G401 (cell line): Measurements from ENCODE around the gene DENND1B. TPM values are rescaled to one million over a fixed set of nuclear protein-coding genes. Genes with fewer than 3 reads are reported as not detected.
A peak's percentile ranks its signal among the peaks of the same experiment; 100 is the strongest.

Experiments used
- DNase-seq: peaks from one replicate; pipeline ENCODE4 v3.0.0-alpha.2; 2015; ENCODE audit warnings: low spot score
- in situ Hi-C: cut with HindIII; loops from 2 replicates; pipeline ENCODE4 v1.10.0; 2016; ENCODE audit warnings: low sequenced_read_pairs, mixed read lengths
- total RNA-seq: library from RNA; depleted of rRNA; stranded (reverse); fragments of >200 nt; shearing (Covaris generic); gene quantifications from 2 replicates; pipeline ENCODE4 v1.2.3, GENCODE V29; 2014

DENND1B gene
- total RNA-seq, 1 experiment from 2014 or later, result not detected

DNA sequence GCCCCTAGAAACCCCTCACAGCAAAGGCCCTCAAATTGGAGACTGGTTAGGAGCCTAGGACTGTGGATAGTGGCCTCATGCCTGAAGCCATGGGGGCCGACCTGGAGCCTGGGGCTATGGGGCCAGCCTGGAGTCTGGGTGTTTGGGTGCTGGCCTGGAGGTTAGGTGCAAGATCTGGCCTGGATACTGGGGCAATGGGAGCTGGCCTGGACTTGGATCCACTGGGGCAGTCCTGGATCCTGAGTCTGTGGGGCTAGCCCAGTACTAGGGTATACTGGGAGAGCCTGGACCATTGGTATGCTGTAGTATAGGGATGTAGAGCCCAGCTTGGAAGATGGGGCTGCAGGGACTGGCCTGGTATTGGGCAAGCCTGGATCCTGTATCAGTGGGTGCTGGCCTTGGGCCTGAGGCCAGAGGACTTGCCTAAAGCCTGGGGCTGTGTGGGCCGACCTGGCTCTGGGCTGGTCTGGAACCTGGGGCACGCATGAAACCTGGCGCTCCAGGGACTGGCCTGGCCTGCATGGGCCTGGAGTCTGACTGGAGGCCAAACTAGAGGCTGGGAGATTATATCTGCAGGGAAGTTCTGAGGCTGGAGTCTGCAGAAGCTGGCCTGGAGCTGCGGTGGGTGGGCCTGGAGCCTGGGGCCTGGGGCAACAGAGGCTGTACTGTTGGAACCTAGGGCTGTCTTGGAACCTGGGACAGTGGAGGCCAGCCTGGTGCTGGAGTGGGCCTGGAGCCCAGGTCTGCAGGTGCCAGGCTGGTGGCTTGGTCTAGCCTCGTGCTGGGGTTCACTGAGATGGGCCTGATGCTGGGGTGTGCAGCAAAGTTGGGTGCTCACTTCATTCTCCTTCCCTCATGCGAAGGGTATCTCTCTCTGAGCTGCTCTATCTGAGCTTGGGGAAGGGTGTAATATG, 12.6 kb upstream of the DENND1B start:
- in situ Hi-C loops, result no loop called here
- no peak for DNase-seq

- DNase-seq, result no peak
- in situ Hi-C loops, result no loop called here
Measured at GRCh38 chr1:197787056-197787455, 11.8 kb upstream of the DENND1B start.

- DNase-seq, result no peak
- in situ Hi-C loops, result no loop called here
Measured at GRCh38 chr1:197786280-197786679, 11.0 kb upstream of the DENND1B start.

- no peak for DNase-seq
- in situ Hi-C loops, result no loop called here
Measured at GRCh38 chr1:197783510-197783948, 8.2 kb upstream of the DENND1B start.

DNA sequence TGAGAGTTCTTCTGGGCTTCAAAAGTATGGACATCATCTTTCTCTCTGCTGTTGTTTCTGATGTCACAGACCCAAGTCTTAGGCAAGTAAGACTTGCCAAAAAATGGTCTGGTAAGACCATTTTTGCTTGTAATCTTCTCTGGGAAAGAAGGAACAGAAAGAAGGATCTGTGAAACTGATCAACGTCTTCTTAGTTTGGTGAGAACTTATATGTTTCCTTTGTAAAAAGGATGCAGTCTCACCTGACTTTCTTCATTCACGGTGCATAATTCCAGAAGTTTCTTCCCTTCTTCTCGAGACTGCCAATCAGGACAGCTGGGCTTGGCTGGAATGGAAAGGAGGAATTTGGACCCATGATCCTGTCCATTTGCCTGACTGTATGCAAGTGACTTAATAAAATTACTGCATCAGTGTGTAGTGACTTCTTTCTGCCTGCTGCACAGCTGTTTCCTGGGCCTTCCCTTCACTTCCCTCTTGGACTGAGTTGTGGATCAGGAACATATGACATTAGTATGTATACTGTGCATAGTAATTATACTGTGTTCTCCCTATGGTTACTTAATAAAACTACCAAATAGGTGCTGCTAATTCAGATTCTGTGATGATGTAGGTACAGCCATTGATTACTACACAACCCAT, 7.6 kb upstream of the DENND1B start:
- DNase-seq, result no peak
- in situ Hi-C loops, result no loop called here

DNA sequence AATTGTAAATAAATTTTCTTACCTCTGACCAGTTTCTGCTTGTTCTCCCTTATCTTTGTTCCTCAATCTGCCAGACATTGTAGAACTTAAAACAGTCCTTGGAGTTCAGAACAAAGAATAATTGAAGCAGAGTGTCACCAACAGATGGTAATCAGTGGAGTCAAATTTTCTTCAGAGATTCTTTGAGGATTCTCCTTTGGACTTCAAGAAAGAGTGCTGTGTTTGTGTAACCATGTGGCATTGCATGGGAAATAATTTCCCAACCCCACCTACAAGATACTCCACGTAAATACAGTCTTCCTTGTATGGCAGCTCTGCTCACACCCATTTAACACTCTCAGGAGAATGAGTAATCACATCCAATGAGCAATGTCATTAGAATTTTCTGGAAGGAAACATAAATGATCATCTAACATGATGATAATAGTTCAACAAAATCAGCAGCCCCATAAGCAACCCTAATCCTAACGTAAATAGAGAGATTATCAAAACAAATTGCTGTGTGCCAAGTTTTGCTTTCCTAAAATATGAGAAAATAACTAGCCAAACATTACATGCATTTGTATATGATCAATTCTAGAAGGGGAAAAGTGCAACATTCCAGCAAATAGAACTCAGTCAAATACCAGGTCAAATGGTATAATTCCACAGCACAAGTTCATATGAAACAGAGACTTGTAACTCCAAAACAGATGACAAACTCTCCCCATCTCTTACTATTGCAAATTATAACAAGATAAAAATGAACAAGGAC, 6.9 kb upstream of the DENND1B start:
- in situ Hi-C loops, result no loop called here
- DNase-seq, result no peak

DNA sequence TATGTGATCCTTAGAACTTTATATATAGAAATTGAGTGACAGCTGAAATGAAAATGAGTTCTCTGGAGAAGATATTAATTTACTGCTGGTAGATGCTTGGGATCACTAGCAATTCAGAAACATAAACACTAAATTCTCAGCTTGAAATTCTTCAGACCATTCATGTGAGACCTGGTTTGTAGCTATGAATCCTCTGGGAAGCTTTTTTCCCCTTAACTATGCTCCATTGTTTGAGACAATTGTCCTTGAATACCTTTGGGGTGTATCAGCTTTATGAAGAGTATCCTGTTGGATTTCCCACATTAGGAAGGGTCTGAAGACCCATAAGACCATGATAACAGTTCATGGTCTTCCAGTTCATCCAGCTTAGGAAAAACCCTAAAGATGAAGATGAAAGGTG, 4.6 kb upstream of the DENND1B start:
- DNase-seq, result no peak
- in situ Hi-C loops, result no loop called here

GRCh38 chr1:197778366-197778945, 3.2 kb upstream of the DENND1B start:
- in situ Hi-C loops, result no loop called here
- DNase-seq, result no peak

DNA sequence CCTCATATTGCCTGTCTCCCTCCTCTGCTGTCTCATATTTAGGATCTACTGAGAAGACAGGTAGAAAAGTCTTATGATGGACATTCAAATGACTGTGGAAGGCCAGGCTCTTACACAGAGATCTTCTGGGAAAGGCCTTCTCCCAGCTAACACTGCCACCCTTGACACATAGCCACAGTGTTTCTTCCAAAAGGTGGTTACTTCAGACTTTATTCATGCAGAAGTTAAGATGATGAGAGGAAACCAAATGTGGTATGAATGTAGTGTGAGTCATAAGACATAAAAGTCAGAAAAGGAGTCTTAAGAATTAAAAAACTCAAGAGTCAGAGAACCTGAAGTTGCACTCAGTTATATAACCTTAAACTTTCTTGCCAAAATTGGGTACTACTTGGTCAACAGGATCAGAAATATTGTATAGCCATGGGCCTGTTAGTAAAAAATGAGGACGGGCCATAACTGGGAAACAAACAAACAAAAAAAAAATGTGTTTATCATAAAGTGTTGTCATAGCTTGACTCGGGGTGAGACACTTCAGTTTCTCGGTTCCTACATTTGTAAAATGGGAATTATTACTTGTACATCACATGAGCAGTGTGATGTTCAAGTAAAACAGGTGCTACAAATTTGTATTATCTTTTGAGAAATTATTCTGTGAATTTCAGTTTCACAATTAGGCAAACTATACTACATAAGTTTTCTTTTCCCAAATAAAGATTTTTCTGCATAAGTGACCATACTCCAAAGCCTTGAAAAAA, 1.2 kb upstream of the DENND1B start:
- in situ Hi-C loops, result no loop called here

GRCh38 chr1:197774466-197775281, 606 bp downstream of the DENND1B start:
- in situ Hi-C loops, result no loop called here
- peak; percentile 23 for DNase-seq

More for the DNA sequence above, 1.2 kb upstream of the DENND1B start:
- DNase-seq, result no peak

GRCh38 chr1:197773856-197774255, 1.4 kb downstream of the DENND1B start:
- no peak for DNase-seq
- in situ Hi-C loops, result no loop called here

DNA sequence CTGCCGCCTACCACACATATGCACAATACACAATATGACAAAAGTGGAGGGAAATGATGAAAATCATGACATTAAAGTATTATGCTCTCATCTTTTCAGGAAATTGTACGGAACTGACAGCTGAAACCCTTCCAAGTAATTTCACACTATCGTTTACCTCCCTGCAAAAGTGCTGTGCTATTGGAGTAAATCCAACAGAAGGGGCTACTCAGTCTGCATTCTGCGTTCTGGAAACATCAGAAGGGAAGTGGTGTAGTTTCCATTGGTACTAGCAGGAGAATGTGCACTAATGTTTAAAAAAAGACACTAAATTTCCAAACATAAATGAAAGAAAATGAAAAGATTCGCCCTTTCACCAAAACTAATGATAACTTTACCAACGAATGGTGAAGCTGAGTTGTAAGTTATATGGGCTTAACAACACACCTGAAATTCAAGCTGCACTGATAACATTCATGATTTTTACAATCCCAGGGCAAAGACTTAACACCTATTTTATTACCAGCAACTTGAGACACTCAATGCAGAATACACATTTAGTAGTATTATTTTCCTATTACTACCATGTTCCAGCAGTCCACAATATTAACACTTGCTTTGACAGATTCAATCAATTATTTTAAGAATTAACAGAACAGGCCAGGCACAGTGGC, 3.2 kb downstream of the DENND1B start:
- no peak for DNase-seq

DNA sequence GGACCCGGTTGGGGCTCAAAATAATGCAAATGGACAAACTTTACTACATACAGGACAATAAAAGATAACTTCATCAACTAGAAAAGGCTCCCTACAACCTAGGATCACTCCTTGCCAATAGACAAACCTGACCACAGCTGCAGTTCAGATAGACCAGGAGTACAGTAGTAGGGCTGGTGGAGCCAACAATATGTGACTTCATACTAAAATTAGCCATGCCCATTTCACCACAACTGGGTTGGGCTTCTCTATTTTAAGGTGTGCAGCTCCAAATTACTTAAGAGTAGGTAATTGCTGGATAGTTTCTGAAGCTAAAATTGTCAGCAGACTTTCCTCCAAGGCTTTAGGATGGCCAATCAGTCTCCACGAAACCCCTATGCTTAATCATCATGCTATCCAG, 3.9 kb downstream of the DENND1B start:
- DNase-seq, result no peak
- in situ Hi-C loops, result no loop called here

More for the DNA sequence above, 3.2 kb downstream of the DENND1B start:
- in situ Hi-C loops, result no loop called here

GRCh38 chr1:197770243-197770642, 5.0 kb downstream of the DENND1B start:
- DNase-seq, result no peak
- in situ Hi-C loops, result no loop called here

DNA sequence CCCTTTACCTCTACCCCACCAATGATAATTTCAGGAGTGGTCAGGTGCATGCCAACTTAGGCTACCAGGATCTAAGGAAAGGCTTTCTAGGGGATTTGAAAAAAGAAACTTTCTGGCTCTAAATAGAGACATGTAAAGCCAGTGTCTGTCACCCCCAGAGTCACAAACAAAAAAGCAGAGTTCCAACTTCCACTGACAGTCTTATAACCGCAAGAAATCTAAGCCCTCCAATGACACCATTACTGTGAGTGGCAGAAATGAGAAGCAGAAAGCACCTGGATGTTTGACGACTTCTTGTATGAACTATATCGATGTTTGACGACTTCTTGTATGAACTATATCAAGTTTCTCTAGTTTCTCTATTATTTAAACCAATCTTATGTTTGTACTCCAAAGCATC, 6.0 kb downstream of the DENND1B start:
- in situ Hi-C loops, result no loop called here
- DNase-seq, result no peak

DNA sequence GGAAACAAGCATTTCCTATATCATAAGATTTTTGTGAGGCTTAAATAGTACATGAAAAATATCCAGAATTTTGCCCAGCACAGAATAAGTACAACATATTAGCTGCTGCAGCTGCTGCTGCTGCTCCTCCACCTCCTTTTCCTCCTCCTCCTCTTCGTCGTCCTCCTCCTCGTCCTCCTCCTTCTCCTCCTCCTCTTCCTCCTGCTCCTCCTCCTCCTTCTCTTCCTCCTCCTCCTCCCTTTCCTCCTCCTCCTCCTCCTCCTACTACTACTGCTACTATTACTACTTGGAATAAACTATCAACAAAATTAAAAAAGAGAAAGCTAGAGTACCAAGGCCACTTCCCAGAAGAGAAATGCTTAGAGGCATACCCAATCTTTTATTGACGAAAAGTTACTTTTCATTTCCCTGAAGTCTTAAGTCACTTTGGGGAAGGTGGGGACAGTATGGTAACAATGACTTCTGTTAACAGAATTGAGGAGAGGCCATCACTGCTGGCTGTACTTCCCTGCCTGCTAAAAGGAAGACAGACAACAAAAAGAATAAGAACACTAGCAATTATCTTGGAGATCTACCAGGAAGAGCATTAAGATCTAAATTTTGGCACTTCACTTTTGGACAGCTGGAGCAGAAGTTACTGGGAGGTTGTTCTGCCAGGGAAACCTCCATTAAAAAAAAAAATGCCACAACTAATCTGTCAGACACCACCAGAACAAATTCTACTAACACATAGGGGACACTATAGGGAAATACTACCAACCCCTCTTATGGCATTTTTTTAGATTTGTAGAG, 7.1 kb downstream of the DENND1B start:
- in situ Hi-C loops, result no loop called here

GRCh38 chr1:197763769-197764168, 11.5 kb downstream of the DENND1B start:
- DNase-seq, result no peak
- in situ Hi-C loops, result no loop called here

More for the DNA sequence above, 7.1 kb downstream of the DENND1B start:
- DNase-seq, result no peak
